Amniotic epithelial cell (primary cell): Measurements from ENCODE around the gene CST3.
"Not testable (repeated sequence)": the region's sequence is repeated elsewhere in the genome, so short reads cannot be mapped to it uniquely, and the experiment has no call there.

Source experiments
- DNase-seq: peaks from one replicate; pipeline ENCODE4 v3.0.0-alpha.2; 2010; ENCODE audit warnings: low read depth

CST3 gene, protein sequence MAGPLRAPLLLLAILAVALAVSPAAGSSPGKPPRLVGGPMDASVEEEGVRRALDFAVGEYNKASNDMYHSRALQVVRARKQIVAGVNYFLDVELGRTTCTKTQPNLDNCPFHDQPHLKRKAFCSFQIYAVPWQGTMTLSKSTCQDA

DNA sequence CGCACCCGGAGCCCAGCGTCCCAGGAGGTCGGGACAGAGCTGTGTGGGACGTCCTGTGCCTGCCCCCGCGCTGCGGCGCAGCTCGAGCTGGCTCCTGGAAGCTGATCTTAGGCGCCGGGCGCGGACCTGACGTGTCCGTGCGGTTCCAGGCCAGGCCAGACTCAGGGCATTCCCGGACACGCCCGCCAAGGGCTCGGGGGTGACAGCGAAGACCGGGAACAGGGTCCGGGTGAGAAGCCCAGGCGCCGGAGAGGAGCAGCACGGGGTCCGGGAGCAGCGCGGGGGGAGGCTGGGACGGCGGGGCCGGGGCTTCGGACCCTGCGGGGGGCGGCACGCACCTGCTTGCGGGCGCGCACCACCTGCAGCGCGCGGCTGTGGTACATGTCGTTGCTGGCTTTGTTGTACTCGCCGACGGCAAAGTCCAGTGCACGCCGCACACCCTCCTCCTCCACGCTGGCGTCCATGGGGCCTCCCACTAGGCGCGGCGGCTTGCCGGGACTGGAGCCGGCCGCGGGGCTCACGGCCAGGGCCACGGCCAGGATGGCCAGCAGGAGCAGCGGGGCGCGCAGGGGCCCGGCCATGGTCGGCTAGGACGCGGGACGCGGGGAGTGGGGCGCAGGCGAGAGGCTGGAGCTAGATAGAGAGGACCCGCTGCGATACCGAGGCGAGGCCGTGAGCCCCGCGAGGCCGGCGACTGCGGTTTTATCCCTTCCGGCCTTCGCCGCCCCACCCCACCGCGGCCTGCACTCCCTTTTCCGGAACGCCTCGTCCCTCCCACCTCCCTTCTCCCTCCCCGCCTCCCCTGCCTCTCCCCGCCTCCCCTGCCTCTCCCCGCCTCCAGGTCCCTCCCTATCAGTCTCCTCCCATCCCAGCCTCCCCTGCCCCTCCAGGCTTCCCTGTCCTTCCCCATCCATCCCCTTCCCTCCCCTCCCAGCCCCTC, at the start of gene CST3:
TSS of gene CST3 (minus strand) at position 674 of the 940 bp plus-strand sequence. CDS start at position 581, 93 bp downstream.
- peak; percentile 90 for DNase-seq

DNA sequence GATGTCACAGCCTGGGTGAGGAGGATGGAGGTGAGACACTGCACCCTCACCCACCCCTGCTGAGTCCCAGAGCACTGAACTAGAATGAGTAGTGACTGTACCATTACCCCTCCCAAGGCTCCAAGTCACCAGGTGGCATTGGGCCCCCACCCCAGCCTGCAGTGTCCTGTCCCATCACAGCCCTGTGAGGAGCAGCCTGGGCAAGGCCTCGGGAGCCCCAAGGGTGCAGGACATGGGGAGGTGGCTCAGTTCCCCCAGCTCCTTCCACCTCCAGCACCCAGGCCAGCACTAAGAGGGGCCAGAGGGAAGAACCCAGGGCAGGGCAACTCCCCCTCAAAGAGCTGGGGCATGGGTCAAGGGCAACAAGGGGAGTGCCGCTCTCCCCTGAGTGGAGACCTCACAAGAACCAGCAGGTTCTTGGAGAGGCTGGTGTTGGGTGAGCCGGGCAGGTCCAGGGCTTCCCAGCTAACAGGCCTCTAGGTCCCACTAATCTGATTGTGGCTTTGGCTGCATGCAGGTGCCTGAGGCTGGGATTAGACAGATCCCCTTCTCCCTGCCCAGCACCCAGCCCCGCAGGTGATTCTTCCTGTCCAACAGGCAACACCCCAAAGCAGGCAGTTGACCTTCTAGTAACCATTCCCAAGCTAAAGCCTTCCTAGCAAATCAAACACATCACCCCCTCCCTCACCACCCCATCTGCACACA, 48.4 kb upstream of the CST3 start:
- DNase-seq = no peak

DNA sequence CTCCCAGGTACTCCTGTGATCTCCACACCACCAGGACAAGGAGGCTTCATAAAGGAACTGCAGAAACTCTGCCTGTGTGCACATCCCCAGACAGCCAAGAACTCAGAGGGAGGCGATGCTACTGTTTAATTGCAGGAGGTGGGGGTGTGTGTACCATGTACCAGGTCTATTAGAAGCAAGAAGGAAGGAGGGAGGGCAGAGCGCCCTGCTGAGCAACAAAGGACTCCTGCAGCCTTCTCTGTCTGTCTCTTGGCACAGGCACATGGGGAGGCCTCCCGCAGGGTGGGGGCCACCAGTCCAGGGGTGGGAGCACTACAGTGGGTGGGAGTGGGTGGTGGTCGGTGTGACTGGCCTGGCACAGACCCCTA, 47.8 kb upstream of the CST3 start:
- DNase-seq = not testable (repeated sequence)

- no peak for DNase-seq
These were observed 46.5 kb upstream of the CST3 start for GRCh38 chr20:23684261-23684660.

DNA sequence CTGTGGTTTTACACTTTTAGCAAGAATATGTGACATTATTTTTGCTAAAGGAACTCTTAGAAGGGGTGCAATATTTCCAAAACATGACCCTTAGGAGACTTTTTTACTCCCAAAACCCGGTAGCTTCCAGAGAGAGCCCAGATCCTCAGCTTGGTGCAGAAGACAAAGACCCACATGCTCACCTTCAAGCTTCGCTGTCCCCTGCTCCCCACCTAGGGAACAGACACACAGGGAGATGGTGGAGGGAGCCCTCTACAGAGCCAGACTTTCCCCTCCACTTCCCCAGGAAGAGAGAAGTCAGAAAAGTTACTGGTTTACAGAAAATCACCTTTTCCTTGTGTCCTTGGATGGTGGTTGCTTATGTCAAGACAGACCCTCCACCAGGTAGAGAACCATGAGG, 46.1 kb upstream of the CST3 start:
- no peak for DNase-seq

GRCh38 chr20:23683281-23683680, 45.5 kb upstream of the CST3 start:
- no peak for DNase-seq

DNA sequence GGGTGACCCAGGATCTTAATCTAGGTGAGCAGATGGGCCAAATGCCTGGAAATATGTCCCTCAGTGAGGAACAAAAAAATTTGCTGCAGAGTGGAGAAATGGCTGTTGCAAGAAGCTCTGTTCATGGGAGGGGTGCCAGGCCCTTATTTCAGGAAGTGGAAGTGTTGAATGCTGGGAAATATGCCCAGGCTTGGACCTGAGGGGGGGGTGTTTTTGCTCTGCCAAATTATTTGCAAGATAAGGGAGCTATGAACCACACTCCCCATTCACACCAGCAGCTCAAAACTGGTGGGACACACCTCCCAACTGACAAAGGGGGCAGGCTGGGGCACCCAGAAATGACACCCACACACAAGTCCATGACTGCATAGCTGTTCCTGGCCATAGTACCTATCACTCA, 42.4 kb upstream of the CST3 start:
- no peak for DNase-seq

GRCh38 chr20:23679133-23680092, 41.7 kb upstream of the CST3 start:
- no peak for DNase-seq

GRCh38 chr20:23673209-23673608, 35.5 kb upstream of the CST3 start:
- DNase-seq = no peak

DNA sequence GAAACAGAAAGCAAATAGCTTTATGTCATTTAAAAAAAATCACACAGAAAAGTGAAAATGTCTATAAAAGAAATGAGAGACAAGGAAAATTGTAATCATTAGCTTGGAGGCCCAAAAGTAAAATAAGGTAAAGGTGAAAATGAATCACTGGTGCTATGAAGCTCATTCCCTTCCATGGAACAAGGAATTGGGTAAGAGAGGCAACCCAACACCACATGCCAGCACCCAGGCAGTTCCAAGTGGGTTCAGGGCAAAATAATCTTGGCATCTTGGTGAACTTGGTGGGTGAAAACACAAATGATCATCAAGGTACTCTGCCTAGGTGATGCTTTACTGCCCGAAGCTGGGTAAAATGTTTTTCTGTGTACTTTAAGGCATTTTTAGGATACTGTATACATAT, 34.4 kb upstream of the CST3 start:
- DNase-seq = no peak

DNA sequence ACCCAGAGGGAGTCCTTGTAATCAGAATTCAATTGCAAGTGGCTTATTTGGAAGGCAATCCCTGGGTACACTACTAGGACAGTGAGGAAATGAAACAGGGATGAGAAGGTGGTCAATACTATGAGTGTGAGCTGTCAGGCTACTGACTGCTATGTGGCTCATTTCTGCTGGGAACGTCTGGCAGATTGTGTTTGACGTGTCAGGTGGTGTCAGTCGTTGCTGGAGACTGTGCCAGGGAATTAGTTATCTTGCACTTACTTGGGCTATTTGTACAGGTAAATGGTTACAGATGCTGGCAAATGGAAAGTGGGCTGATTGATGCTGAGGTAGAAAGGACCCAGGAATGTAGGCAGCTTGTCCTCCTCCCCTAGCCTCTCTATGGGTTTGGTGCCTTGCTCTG, 33.7 kb upstream of the CST3 start:
- no peak for DNase-seq

- DNase-seq = no peak
These were observed 32.6 kb upstream of the CST3 start for GRCh38 chr20:23670361-23670760.

DNA sequence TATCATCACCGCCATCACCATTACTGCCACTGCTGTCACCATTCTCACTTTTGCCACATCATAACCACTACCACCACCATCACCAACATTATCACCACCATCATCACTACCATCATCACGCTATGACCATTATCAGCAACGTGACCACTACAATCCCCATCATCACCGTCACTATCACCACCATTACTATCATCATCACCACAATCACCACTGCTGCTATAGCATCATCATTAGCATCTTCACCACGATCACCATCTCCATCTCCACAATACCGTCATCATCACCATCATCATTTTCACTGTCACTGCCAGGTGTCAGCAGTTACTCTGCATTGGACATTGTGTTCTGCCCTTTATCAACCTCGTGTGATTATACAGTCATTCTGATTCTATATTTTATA, 32.1 kb upstream of the CST3 start:
- DNase-seq = no peak

- no peak for DNase-seq
These were observed 31.6 kb upstream of the CST3 start for GRCh38 chr20:23669327-23669726.

- DNase-seq = peak; percentile 45
These were observed 30.8 kb upstream of the CST3 start for GRCh38 chr20:23668477-23668951.

- DNase-seq = no peak
These were observed 29.9 kb upstream of the CST3 start for GRCh38 chr20:23667666-23668065.

GRCh38 chr20:23666698-23667097, 28.9 kb upstream of the CST3 start:
- no peak for DNase-seq

- DNase-seq = peak; percentile 40
These were observed 28.4 kb upstream of the CST3 start for GRCh38 chr20:23666189-23666588.

- no peak for DNase-seq
These were observed 27.2 kb upstream of the CST3 start for GRCh38 chr20:23664954-23665353.

- not testable (repeated sequence) for DNase-seq
These were observed 26.3 kb upstream of the CST3 start for GRCh38 chr20:23664046-23664445.

- no peak for DNase-seq
These were observed 25.4 kb upstream of the CST3 start for GRCh38 chr20:23663180-23663579.
